Measurements from ENCODE around the gene DNHD1.

Gene DNHD1

DNA sequence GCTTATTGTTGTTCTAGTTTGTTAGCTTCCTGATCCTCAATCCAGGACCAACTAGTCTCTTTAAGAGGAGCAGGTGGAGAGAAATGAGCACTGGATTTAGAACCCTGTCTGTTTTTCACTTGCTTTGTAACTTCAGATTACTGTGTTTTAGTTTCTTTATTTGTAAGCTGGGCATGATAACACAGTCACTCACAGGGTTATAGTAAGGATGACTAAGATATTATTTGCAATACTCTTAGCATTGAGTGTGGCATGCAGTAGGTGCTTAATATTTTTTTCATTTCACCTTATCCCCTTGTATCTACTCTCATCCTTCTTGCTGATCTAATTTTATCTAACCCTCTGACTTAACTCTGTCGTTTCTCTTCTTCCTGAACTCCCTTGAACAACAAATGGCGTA, 33.8 kb downstream of the DNHD1 start:
- no peak for DNase-seq (ENCODE audit: low read depth in 3 of 3)

DNA sequence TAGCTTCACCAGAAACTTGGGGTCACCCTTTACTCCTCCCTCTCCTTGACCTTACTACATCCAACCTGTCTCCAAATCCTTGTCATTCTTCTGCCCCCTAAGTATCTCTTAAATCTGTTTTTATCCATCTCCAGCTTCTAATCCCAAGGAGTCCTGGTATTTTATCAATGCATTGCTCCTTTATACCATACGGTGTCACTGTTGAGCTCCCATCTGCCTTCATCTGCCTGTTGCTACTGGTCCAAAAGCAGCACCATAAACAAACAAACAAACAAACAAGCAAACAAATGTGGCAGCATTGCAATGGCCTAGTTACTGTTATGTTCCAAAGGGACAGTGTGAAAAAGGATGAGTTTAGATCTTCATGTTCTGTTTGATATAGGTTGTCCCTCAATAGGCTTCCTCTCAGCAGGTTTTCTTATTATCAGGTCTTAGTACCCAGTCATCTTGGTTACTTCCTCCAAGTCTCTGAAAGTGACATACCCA, 34.2 kb downstream of the DNHD1 start:
- DNase-seq (ENCODE audit: low read depth in 3 of 3): no peak

DNA sequence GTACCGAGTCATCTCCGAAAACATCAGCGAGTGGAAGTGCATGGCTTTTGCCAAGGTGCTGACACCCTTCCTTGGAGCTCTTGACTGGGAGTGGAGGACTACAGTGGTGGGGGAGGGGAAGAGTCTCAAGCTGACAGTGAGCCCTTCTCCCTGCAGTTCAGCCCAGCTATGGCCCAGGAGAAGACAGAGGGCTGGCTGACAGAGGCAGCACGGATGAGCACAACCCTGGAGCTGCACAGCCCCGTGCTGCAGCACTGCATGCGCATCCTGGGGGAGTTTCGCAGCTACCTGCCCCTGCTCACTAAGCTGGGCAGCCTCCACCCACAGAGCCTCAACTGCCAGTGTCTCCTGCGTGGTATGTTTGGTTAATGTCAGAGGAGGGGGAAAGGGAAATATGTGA, 41.4 kb downstream of the DNHD1 start:
- no peak for DNase-seq (ENCODE audit: low read depth in 3 of 3)

DNA sequence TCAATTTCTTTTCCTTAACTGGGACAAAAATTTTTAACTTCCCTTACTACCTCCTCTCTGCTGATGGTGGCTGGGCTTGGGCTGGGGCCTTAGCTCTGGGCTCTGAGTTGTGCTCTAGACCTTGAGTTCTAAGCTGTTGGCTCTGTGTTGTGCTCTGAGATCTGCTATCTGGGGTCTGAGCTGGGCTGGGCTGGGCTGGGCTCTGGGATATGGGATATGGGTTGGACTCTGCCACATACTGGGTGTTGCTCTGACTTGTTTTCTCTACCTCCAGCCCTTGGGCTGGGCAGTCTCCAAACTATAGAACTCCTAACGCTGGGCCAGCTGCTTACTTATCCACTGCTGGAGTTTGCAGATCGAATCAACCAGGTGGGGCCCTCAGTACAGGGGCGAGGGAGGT, 41.9 kb downstream of the DNHD1 start:
- no peak for DNase-seq (ENCODE audit: low read depth in 3 of 3)

DNA sequence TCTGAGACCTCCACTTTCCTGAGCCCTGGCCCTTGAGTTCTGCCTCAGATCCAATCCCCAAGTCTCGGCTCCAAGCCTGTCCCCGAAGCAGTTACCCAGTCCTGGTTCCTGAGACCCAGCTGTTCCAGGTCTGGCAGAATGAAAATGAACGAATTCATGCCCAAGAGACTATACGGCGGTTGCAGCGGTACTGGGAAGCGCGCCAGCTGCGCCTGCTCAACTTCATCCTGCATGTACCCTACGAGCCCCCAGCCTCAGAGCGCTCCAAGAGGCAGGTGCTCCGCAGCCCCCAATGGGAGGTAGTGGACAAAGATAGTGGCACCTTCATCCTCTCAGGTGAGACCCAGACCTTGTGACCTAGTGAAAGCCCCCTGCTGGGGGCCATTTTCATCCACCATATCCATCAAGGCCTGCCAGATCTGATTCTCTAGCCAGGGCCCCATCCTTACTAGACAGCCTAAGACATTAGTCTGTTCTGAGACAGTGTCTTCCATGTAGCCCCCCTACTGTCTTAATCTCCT, 42.7 kb downstream of the DNHD1 start:
- DNase-seq (ENCODE audit: low read depth in 3 of 3): no peak

DNA sequence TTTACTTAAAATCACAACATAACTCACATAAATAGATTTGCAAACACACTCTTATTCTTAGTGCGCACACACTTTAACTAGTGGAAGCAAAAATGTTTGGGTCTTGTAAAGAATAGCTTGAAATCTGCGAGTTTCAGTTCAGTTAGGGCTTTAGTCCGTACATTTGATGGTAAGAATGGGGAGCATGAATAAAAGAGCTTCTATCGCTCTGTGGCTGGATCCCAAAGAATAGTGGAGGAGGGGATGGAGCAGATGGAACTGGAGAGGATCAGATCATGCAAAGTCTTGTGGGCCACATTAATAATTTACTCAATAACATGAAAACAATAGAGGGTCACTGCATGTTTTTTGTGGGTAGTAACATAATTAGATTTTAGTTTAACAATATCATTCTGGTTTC, 44.3 kb downstream of the DNHD1 start:
- no peak for DNase-seq (ENCODE audit: low read depth in 3 of 3)

DNA sequence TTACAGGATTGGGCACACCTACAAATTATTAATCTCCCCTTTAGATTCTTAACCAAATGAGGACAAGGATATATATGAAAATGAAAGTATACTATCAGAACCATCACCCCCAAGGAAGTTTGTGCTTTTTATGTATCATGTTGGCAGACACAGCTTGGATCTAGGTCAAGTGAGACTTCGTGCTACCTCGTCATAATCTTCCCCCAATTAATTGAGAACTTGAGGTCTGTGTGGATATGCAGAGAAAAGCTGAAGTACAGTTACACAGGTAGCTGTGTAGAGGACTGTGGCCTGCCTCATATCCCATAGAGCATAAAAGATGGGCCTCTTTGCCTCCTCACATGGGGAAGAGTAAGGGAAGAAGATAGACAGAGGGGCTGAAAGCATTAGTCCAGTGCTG, 45.6 kb downstream of the DNHD1 start:
- DNase-seq (ENCODE audit: low read depth in 3 of 3): no peak

DNA sequence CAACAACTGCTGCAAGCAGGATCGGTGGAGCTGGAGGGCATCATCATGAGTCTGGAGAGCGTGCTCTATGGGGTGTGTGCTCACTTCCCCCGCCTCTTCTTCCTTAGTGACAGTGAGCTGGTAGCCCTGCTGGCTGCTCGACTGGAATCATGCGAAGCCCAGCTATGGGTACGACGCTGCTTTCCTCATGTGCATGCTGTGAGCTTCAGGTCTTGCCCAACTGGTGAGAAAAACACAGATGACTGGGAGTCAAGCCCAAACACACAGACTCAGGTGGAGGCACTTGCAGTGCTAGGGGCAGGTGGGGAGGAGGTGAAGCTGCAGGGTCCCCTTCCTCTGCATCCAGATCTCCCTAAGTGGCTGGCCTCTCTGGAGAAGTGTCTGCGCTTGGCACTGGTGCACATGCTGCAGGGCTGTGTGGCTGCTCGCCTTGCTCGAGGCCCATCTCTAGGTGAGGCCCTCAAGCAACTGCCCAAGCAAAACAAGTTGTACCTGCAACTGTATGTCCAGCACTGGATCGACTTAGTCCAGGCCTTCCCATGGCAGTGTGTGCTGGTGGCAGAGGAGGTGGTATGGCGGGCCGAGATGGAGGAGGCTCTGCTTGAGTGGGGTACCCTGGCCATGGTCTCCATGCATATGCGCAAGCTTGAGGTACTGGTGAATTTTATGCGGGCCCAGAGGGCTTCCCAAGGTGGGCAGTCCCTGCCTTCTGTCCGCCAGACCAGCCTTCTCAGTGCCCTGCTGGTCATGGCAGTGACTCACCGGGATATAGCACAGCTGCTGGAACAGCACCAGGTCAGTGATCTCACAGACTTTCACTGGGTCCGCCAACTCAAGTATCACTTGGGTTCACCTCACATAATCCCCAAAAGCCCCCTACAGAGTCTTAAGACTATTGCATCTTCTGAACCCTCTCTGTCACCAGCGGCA, 48.1 kb downstream of the DNHD1 start:
- DNase-seq (ENCODE audit: low read depth in 3 of 3): no peak

DNA sequence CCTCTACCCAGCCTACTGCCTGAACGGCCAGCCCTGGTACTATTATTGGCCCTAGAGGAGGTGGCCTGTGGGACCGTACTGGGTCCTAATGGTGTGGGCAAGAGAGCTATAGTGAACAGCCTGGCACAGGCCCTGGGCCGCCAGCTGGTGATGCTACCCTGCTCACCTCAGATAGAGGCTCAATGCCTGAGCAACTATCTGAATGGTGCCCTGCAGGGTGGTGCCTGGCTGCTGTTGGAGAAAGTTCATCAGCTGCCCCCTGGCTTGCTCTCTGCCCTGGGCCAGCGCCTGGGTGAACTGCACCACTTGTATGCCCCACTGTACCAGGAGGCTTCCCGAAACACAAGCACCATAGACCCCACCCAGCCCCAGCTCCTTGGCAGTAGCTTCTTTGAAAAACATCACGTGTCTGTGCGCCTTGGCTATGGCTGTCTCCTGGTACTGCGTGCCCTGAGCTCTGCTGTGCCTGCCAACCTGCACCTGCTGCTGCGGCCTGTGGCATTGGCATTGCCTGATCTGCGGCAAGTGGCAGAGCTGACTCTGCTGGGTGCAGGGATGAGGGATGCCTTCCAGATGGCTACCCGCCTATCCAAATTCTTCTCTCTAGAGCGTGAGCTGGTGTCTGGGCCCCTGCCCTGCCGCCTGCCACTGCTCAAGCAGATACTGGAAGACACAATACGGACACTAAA, 49.0 kb downstream of the DNHD1 start:
- no peak for DNase-seq (ENCODE audit: low read depth in 3 of 3)

DNA sequence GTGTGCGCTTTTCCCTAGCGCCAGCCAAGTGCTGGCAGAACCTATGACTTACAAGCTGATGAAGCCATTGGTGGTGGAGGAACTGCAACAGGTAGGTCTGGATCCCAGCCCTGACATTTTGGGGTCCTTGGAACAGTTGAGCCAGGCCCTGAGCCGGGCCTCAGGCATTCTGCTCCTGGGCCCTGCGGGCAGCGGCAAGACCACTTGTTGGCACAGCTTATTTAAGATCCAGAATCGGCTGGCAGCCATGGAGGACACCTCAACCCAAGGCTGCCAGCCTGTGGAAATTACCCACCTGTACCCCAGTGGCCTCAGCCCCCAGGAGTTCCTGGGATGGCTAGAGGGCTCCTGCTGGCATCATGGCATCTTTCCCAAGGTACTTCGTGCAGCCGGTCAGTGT, 49.7 kb downstream of the DNHD1 start:
- no peak for DNase-seq (ENCODE audit: low read depth in 3 of 3)

DNA sequence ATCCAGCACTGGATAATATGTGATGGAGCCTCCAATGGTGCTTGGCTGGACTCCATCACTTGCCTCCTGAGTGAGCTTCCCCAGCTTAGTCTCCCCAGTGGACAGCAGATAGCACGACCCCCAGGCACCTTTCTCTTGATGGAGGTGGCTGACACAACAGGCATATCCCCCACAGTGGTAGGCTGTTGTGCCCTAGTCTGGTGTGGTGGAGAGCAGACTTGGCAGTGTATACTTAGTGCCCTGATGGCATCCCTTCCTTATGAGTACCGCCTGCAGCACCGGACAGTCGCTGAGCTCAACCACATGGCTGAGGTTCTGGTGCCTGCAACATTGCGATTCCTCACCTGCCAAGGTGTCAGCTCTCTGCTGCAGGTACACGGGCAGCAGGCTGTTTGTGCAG, 50.1 kb downstream of the DNHD1 start:
- no peak for DNase-seq (ENCODE audit: low read depth in 3 of 3)

DNA sequence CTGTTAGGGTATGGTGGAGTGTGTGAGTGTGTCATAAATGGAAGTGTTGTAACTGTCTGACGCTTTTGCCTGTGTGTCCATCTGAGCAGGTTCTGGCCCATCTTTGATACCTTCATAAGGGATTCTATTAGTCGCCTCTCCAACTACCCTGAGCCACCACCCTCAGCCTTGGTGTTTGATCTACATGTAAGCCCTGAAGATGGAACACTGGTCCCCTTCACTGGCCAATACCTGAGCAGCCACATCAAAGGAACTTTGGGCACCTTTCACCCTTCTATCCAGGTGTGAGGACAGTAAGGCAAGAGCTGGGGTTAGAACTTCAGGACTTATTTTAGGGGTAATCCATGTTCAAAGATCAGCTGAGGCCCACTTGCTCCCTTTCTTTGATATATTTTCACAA, 51.0 kb downstream of the DNHD1 start:
- no peak for DNase-seq (ENCODE audit: low read depth in 3 of 3)

DNA sequence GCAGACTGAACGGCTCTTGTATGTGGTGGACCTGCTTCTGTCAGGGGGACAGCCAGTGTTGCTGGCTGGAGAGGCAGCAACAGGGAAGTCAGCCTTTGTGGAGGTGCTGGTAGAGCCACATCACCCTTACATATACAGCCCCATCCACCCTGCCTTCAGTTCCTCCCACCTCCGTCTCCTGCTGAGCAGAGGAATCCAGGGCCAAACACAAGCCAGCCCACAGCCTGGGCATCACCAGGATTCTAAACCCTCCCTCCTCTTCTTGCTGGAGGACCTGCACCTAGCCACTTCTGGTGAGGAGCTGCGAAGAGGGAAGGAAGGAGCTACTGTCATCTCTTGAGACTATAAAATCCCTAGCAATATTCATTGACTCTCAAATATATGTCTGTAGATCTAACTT, 51.6 kb downstream of the DNHD1 start:
- no peak for DNase-seq (ENCODE audit: low read depth in 3 of 3)

DNA sequence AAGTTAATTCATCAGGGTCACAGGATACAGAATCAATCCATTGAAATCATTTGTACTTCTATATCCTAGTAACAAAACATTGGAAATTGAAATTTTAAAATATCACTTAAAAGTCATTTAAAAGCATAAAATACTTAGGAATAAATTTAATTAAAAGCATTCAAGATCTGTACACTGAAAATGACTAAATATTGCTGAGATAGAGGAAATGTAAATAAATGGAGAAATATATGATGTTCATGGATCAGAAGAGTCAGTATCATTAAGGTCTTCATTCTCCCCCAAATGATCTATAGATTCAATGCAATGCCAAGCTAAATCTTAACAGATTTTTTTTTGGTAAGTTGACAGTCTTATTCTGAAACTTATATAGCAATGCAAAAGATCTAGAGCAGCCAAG, 56.6 kb downstream of the DNHD1 start:
- DNase-seq (ENCODE audit: low read depth in 3 of 3): no peak

DNA sequence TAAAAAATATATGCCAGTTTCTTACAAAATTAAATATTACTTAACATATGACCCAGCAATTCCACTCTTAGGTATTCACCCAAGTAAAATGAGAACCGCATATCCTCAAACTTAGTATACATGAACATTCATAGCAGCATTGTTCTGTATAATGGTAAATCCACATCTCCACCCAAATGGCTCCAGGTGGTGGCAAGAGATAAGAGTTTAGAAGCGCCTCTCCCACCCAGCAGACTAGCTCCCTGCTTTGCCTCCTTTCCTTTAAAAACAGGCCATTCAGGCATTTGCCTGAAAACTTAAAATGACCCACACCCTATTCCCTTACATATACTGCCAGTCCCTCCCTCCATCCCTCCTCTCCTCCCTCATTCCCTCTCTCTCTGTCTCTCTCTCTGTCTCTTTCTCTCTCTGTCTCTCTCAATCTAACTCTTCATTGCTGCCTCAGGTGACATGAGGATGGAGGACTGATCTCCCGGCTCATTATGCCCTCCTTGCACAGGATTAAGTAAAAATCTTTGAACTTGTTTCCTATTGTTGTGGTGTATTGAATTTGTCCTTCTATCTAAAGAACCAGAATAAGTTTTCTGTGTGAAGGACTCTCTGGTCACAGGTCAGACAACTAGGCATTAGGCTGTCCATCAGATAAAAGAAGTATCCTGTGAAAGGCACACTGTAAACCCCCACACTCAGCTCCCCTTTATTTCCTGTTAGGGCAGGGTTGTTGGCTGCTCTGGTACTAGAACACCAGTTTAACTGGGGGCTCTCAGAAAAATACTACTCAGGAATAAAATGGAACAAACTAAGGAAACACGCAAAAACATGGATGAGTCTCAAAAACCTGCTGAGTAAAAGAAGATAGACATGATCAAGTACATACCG, 58.0 kb downstream of the DNHD1 start:
- no peak for DNase-seq (ENCODE audit: low read depth in 3 of 3)

DNA sequence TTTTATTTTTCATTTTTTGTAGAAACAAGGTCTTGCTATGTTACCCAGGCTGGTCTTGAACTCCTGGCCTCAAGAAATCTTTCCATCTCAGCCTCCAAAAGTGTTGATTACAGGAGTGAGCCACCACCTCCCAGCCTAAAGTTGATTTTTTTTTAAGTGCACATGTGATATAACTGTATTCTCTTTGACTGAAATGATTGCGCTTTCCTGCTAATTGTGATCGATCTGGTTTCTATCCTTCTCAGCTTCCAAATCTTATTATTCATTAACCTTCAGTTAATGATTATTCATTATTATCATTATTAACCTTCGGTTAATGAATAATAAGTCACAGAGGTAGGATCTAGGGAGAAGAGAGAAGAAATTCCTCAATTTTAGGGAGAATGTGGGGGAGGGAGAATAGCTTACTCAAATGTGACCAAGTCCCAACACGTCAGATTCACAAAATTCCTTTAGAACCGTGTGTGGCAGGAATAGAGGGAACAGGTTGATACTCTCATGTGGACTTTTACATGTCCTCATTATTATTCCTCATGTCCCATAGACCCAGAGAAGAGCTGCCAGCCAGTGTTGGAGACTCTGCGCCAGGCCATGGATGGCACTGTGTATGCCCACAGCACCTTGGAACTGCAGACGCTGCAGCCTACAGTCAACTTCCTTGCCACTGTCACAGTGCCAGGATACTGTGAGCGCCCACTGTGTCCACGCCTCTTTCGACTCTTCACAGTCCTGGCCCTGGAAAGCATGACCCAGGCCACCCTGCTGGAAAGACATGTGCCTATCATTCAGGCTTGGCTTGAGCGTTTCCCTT, 59.3 kb downstream of the DNHD1 start:
- DNase-seq (ENCODE audit: low read depth in 3 of 3): no peak

DNA sequence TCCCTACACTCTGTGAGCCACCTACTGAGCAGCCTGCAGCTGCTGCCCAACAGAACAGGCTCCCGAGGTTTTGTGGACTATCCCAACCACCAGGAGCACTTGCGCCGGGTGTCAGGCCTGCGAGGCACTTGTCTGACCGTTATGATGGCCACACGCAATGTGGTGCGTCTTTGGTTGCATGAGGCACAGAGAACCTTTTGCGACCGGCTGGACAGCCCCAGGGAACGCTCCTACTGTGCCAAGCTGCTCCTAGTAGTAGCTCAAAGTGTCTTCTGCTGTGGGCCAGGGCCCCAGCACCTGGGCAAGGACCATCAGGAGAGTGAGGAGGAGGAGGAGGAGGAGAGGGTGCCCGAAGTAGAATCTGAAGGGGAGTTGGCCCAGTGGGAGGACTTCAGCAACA, 60.0 kb downstream of the DNHD1 start:
- no peak for DNase-seq (ENCODE audit: low read depth in 3 of 3)

DNA sequence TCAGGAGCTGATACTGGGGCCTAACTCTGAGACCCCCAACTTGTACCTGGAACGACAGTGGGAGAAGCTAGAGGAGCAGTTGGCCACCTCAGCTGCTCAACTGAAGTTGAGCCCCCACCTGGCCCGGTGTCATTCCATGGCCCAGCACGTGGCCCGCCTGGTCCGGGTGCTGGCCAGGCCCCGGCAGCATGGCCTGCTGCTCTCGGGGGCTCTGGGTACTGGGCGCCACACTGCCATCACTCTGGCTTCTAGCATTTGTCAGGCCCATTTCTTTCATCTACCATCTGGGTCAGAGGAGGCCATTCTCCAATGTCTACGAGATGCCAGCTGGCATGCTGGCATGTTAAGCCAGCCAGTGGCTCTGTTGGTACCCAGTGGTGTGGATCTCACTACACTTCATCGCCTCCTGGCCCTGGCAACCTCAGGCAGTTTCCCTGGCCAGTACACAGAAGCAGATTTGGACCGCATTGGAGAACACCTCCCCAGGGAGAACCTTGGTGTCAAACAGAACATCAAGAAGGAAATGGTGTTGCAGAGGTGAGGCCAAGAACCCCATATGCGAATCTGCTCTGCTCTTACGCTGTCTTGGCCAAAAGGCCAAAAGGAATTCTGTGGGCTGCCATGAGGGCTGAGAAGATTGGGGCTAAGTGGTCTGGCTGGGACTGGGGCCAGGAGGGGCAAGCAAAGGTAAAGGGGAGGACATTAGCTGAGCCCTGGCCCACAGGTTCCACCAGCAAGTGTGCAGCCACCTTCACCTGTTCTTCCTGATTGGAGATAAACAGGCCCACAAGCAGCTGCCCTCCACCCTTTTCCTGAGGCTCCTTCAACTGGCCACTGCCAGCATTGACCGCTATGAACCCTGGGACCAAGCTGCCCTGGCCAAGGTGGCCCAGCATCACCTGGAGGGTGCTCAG, 60.9 kb downstream of the DNHD1 start:
- no peak for DNase-seq (ENCODE audit: low read depth in 3 of 3)

DNA sequence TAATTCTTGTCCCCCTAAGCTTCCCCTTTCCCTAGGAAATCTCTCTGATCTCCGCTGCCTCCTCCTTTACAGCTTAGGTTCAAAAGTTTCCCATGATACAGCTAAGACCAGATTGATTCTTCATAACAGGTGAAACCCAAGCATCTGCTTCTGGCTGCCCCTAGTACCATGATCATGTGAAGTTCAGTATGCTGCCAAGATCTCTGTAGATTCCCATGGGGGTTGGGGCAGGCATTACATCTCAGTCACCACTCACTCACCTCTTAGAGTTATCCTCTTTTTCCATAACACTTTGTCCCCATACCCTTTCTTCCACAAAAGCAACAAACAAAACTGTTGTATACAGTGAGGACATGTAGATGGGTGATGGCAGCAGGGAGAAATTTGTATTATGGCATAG, 62.3 kb downstream of the DNHD1 start:
- DNase-seq (ENCODE audit: low read depth in 3 of 3): no peak

DNA sequence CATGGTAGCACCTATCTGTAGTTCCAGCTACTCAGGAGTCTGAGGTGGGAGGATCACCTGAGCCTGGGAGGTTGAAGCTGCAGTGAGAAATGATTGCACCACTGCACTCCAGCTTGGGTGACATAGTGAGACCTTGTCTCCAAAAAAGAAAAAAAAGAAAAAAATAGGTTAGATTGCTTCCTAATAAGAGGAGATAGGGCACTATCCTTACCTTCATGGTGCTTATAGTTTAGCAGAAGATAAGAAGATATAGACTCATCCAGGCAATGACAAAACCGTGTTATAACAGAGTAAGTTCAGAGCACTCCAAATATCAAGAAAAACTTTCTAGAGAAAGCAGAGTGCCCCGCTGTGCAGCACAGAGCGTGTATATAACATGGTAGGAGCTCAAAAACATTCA, 64.2 kb downstream of the DNHD1 start:
- DNase-seq (ENCODE audit: low read depth in 3 of 3): no peak

All from stimulated activated CD4-positive, alpha-beta T cell treated with anti-CD3 and anti-CD28 coated beads, TNF-alpha, amount 100 ng/mL, for 48 hours (primary cell).